ENCODE data around the gene ARMC9.
"Not testable (repeated sequence)": the region's sequence is repeated elsewhere in the genome, so short reads cannot be mapped to it uniquely, and the experiment has no call there.

The ARMC9 gene

DNA sequence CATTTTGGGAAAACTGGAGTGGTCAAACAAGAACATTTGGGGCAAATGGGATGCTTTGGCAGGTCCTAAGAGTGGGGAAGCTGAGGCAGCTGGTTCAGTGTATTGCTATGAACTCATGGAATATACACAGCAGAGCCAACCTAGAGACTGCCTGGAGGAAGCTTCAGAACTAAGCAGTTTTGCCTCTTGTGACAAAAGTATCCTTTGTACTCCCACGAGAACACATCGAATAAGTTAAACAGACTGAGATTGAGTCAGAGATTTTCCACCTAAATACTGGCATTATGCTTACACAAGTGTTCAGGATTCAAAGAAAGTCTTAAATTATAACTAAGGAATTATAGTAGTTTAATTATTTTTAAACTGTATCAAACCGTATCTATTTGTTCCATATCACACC lies 5.2 kb upstream of the ARMC9 start:
- intact Hi-C loops (cut with DNase I): loop anchor here (10.0 kb wide), 1 partner anchor 88 kb away; no protein-coding TSS in a partner anchor
- DNase-seq: no peak

DNA sequence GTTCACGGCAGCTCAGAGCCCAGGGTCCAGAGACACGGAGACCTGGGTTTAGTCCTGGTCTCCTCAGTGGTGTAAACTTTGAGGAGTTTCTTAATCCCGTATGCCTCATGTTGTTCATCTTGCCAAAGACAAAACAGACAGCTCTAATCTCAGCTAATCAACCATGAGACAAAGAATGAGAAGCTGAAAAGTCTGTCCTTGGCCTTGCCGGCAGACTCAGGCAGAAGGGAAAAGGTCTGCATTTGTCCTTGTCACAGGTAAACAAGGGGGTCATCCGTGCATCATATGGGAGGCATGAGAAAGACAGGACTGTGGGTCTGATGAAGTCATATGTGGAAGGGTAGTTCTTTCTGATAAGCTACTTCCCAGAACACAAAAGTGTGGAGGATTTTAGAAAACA lies 1.8 kb upstream of the ARMC9 start:
- no peak for DNase-seq
- intact Hi-C loops (cut with DNase I): loop anchor here (10.0 kb wide), 1 partner anchor 92 kb away; no protein-coding TSS in a partner anchor

DNA sequence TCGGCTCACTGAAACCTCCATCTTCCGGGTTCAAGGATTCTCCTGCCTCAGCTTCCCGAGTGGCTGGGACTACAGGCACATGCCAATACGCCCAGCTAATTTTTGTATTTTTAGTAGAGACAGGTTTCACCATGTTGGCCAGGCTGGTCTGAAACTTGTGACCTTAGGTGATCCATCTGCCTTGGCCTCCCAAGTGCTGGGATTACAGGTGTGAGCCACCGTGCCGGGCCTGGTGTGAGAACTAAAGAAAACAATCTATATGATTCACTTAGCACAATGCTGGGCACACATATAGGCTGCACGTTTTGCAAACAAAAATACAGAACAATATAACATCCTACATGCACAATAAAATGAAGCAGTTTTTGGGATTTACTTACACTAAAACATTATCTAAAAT lies 1.2 kb upstream of the ARMC9 start:
- intact Hi-C loops (cut with DNase I): loop anchor here (10.0 kb wide), 1 partner anchor 92 kb away; no protein-coding TSS in a partner anchor
- DNase-seq: not testable (repeated sequence)

DNA sequence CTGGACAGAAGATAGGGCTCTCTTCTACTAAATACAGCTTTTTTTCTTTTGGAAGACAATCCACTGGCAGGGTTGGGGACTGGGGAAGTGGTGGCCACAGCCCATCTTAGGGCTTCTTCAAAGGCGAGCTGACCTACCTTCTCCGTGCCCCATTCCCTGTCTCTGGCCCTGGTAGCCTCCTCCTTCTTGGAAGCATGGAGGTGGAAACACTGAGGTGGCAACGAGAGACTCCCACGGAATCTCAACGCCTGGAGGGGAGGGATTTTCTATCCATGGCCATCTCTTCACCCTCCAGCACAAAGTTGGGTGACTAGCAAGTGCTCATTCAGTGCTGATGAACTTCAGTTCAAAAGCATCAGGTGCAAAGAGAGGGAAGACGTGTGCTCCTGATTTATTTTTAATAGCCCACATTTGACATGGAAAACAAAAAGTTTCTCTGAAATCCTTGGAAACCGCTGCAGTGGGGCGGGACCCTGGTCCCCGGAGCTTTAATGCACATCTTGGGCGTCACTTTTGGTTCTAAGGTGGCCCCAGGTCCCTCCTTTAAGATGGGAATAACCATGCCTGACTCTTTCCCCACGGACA lies 633 bp upstream of the ARMC9 start:
- intact Hi-C loops (cut with DNase I): loop anchor here (10.0 kb wide), 1 partner anchor 93 kb away; no protein-coding TSS in a partner anchor
- DNase-seq: peak in 1 of 42 donors; percentile 6

DNA sequence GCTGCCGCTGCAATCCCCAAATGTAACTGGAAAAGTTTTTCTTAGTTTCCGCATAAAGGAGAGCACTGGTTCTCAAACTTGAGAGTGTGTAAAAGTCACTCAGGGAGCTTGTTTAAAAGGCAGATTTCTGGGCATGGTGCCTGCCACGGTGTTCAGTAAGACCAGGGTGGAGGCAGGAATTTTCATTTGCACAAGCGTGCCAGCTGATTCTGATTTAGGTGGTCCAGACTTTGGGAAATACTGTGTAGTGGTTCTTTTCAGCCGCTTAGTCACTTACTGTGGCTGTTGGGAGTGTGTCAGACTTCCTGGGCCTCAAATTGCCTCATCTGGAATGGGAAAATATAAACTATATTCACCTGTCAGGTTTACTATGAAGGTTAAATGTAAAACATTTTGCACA lies 788 bp downstream of the ARMC9 start:
- intact Hi-C loops (cut with DNase I): loop anchor here (10.0 kb wide), 1 partner anchor 94 kb away; no protein-coding TSS in a partner anchor
- no peak for DNase-seq

DNA sequence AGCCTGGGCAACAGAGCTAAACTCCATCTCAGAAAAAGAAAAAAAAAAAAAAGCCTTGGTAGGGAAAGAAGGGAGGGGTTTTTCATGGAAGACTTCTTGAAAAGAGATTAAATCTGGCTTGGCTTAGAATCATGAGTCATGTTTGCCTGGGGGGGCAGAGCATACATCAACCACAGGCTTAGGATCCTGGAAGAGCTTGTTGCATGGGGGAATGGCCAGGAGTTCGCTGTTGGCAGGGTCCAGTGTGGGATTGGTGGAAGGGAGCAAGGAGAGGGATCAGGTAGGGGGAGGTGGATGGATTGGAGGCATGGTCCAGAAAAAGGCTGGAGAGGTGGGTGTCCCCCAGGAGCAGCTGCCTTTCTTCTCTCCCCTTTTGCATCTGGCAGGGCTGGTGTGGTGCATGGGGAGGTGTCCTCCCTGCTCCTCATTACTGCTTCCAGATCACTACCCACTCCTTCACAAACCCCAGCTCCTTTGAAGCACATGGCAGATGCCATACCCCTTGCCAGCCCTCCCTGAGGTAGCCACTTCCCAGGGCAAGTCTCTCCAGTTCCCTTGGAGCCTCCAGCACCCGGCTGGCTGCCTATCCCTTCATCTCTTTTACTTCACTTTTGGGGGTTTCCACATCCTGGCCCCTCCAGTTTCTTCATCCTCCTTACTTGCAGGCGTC lies 2.5 kb downstream of the ARMC9 start:
- peak in 7 of 42 donors; percentile 9 to 54 (median 27) for DNase-seq
- intact Hi-C loops (cut with DNase I): no loop called here

DNA sequence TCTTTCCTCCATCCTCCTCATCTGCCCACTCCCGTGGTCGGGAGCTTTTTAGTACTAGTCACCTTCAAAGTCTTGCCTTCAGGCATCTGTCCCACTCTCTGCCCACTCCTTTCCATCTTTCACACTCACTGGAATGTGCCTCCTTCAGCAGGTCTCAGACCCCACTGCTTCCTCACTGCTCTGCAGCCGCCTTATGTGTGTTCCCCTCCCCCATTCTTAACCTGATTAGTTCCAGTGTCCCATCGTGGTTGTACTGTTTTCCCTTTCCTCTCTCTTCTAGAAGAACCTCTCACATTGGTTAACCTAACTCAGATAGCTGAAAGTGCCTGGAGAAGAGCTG lies 3.0 kb downstream of the ARMC9 start:
- intact Hi-C loops (cut with DNase I): no loop called here
- peak in 2 of 42 donors; percentile 15 to 33 for DNase-seq

DNA sequence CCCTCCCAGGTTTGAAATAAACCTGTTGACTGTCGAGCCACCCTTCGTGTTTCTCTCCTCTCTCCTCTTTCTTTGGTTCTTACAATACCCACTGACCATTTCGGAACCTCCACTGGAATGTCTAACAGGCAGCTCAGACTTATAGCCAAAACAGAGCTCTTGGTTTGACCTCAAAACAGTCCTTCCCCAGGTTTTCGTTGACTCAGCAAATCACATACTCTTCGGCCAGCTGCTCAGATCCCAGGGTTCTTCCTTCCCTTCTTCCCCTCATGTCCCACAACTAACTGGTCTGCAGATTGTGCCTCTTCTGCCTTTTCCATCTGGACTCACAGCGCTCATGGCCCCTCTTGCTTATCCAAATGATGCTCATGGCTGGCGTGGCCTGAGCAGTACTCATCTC lies 4.7 kb downstream of the ARMC9 start:
- DNase-seq: no peak
- intact Hi-C loops (cut with DNase I): no loop called here

DNA sequence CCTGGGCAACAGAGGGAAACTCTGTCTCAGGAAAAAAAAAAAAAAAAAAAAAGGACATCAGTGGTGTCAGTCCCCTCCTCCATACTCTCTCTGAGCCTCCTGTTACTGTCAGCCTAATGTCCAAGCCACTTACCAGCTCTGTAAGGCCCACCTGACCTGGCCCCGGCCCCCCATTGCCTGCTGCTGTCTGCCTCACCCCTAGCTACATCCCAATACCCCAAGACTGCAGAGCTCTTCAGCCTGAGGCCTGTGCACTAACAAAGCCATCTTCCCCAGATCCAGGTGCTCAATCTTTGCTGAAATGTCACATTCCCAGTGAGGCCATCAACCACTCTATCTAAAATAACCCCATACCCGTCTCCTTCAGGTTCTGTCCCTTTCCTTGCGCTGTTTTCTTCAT lies 5.7 kb downstream of the ARMC9 start:
- intact Hi-C loops (cut with DNase I): no loop called here
- DNase-seq: no peak

DNA sequence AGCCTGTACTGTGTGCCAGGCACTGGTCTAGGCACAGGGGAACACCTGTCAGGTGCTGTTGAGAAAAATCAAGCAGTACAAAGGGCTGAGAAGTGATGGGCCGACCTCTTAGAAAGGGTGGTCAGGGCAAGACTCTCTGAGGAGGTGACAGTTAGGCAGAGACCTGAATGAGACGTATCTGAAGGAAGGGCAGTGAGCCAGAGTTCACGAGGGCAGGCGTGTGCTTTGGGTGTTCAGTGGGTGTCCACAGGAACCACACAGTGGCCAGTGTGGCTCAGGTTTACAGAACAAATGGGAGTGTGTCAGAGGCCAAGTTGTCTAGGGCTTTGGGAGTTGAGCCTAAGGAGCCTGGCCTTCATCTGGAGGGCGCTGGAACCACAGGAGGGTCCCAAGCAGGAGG lies 6.2 kb downstream of the ARMC9 start:
- intact Hi-C loops (cut with DNase I): no loop called here
- no peak for DNase-seq

DNA sequence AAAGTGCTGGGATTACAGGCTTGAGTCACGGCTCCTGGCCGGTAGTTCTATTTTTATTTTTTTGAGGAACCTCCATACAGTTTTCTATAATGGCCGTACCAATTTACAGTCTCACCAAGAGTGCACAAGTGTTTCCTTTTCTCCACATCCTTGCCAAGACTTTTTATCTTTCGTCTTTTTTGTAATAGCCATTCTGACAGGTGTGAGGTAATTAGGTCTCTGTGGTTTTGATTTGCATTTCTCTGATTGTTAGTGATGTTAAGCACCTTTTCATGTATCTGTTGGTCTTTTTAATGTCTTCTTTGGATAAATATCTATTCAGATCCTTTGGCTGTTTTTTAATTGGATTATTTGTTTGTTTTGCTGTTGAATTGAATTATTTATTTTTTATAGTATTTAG lies 9.3 kb downstream of the ARMC9 start:
- intact Hi-C loops (cut with DNase I): no loop called here

DNA sequence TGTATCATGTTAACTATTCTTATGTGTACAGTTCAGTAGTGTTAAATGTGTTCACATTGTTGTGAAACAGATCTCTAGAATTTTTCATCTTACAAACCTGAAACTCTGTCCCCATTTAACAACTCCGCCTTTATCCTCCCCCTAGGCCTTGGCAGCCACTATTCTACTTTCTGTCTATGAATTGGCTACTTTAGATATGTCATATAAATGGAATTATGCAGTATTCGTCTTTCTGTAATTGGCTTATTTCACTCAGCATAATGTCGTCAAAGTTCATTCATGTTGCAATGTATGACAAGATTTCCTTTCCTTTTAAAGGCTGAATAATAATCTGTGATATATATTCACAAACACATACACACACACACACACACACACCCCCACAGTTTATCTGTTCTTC lies 12.4 kb downstream of the ARMC9 start:
- intact Hi-C loops (cut with DNase I): no loop called here

More for the DNA sequence above, 9.3 kb downstream of the ARMC9 start:
- DNase-seq: no peak

DNA sequence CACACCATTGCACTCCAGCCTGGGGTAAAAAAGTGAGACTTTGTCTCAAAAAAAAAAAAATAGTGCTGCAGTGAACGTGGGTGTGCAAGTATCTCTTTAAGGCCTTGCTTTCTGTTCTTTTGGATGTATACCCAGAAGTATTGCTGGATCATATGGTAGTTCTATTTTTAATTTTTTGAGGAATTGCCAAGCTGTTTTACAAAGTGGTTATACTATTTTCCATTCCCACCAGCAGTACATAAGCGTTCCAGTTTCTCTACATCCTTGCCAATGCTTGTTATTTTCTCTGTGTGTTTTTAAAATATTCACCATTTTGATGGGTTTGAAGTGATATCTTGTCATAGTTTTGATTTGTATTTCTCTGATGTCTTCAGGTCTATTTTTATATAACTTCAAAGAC lies 13.1 kb downstream of the ARMC9 start:
- no peak for DNase-seq
- intact Hi-C loops (cut with DNase I): no loop called here

More for the DNA sequence above, 12.4 kb downstream of the ARMC9 start:
- no peak for DNase-seq

DNA sequence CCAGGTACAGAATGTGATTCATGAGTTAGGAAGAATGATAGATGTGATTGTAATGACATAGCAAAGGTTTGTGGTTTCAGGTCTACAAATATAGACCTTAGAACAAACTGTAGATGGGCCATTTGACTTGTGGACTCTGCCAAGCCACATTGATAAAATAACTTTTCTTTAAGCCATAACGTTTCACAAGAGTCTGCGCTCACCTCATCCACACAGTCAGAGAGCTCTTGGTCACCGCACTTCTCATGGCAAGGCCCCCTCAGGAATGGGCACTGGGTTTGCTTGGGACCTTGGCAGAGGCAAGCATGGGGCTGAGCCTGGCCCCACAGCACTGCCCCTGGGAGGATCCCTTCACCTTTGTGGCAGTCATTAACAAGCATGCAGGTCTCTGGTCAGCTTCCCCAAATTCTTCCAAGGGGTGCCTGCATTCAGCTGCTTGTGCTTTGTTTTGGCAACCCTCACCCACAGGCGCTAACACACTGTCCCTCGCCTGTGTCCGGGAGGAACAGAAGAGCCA lies 14.0 kb downstream of the ARMC9 start:
- intact Hi-C loops (cut with DNase I): no loop called here
- no peak for DNase-seq

DNA sequence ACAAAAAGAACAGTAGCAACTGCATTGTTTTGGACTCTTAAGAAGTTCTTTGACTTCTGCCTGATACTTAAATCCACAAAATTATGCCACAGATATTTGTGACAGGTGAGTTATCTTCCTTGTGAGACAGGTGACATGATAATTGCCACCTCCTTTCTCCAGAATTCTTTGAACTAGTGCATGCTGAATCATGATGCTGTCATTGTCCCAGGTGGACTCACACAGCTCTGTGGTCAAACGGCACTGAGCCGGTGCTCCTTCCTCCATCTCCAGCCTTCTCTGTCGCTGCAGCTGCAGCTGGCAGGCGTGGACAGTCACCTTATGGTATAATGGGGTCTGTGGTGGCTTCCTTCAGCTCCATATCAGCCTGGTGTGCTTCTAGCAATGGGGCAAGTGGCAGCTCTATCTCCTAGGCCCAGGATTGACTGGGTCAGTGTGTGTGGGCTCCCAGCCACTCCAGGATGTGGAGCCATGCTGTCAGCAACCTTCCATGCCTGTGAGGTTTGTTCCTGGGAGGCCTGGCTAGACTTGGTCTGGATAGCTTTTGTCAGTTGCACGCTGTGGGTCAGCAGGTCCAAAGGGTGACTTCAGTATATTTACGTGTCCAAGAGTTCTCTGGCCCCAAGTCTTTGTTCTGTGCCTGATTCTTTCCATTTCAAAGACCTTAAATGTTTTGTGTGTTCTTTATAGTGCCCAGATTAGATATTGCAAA lies 15.7 kb downstream of the ARMC9 start:
- intact Hi-C loops (cut with DNase I): no loop called here
- peak in 2 of 42 donors; percentile 10 to 46 for DNase-seq

DNA sequence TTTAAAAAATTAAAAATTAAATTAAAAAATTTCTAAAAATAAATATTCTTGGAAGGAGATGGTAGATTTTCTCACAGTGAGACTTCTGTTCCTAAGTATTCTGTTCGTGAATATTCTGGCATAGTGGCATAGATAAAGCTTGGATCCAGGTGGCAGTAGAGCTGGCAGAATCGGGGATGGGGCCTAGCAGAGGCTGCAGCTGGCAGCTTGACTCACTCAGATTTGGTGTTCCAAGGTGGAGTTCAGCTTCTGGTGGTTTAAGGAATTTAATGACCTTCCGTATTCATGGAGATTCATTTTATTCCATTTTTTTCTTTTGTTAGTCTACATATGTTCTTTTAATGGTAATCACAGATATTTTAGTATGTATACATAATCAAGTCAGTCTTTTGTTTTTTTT lies 19.9 kb downstream of the ARMC9 start:
- peak in 16 of 42 donors; percentile 18 to 68 (median 41) for DNase-seq
- intact Hi-C loops (cut with DNase I): no loop called here

DNA sequence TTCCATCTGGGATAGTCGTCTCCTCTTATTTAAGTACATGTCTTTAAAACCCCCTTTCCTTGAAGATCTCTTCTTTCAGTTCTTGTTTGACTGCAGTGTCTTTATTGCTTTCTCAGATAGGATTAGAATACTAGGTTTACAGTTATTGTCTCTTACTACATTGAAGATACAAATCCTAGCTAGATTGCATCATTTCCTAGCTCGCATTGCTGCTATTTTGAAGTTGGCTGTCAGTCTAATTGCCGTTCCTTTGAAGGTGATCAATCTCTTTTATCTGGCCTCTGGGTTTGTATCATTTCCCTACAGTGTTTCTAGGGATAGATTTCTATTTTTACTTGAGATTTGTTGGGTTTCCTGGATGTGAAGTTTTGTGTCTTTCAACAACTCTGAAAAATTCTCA lies 20.9 kb downstream of the ARMC9 start:
- intact Hi-C loops (cut with DNase I): no loop called here
- DNase-seq: no peak

DNA sequence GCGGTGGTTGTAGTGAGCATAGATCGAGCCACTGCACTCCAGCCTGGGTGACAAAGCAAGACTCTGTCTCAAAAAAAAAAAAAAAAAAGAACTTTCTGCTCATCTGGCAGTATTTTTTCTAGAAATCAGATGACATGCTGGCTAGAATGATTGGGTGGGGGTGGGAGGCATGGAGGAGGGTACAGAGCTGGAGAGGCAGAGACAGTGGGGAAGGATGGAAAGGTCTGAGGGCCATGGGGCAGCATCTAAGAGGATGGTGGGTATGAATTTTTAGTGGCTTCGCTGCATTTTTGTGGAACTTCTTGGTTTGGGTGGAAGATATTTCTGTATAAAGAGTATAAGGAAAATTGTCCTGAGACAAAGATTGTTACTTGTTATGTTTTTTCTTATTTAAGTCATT lies 23.3 kb downstream of the ARMC9 start:
- intact Hi-C loops (cut with DNase I): no loop called here
- DNase-seq: no peak

DNA sequence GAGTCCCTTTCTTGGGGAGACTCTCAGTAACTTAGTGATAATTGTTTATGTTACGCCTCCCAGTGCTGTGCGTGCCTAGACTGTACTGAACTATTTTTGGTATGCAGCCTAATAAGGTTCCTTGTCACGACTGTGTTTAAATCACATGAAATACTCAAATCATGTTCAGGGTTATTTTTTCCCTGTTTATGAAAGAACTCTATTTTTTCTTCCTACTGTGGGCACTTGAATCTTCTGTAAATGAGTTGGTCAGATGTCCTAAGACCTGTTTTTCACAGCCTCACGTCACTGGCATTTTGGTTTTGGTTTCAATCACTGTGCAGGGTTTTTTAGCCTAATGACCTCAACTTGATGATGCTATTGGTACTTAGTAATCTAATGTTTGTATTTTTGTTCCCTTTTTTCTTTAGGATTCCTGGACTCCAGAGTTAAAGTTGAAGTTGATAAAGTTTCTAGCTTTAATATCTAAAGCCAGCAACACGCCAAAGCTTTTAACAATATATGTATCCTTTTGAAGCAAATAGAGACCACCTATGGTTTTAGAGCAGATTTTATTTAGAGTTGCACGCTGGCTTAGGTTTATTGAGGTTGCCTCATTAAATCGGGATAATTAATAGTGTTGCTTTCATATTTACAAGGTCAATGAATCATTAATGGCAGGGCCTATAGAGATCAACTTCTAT lies 24.0 kb downstream of the ARMC9 start:
- no peak for DNase-seq
- intact Hi-C loops (cut with DNase I): no loop called here

DNA sequence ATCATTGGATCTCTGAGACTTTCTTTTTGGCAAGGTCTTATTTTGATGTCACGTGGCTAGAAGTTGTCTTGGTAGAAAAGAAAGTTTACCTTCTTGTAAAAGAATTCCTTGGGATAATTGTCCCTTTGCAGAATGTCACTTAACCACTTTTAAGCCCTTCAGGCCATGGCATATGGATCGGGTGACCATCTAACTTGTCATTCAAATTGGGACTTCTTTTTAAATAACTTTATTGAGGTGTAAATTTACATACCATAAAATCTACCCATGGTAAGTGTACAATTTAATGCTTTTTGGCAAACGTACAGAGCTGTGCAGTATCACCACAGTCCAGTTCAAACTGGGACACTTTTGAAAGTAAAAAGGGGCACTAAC lies 24.6 kb downstream of the ARMC9 start:
- intact Hi-C loops (cut with DNase I): no loop called here
- DNase-seq: no peak

Measured in head of caudate nucleus (tissue), 42 donors.